Ishikawa (cell line): ENCODE results near the gene ADGRE2.

Source experiments
- EGR1 ChIP-seq: IDR thresholded peaks from 2 replicates; pipeline ENCODE4 v1.6.1; 2012
- EP300 ChIP-seq: IDR thresholded peaks from 2 replicates; pipeline ENCODE4 v1.6.1; 2012; ENCODE audit warnings: borderline replicate concordance
- FOXM1 ChIP-seq: IDR thresholded peaks from 2 replicates; pipeline ENCODE4 v1.6.1; 2012; ENCODE audit warnings: low read depth, borderline replicate concordance
- MAX ChIP-seq: IDR thresholded peaks from 2 replicates; pipeline ENCODE4 v1.6.1; 2012
- RAD21 ChIP-seq: IDR thresholded peaks from 2 replicates; pipeline ENCODE4 v1.6.1; 2012; ENCODE audit warnings: low read depth
- REST ChIP-seq: IDR thresholded peaks from 2 replicates; pipeline ENCODE4 v1.6.1; 2012; ENCODE audit warnings: low read depth, mild to moderate bottlenecking
- TAF1 ChIP-seq: IDR thresholded peaks from 2 replicates; pipeline ENCODE4 v1.6.1; 2012; ENCODE audit warnings: low read depth, mild to moderate bottlenecking
- TCF12 ChIP-seq: IDR thresholded peaks from 2 replicates; pipeline ENCODE4 v1.6.1; 2012; ENCODE audit warnings: low read depth
- TEAD4 ChIP-seq: IDR thresholded peaks from 2 replicates; pipeline ENCODE4 v1.6.1; 2012
- TF ChIP-seq, protein P1 (sequence below): IDR thresholded peaks from 2 replicates; pipeline ENCODE4 v1.6.1; 2012

- no peak for TF ChIP-seq RAD21
- no peak for TF ChIP-seq TCF12
- no peak for TF ChIP-seq MAX
- no peak for TF ChIP-seq REST
- TF ChIP-seq, protein P1, sequence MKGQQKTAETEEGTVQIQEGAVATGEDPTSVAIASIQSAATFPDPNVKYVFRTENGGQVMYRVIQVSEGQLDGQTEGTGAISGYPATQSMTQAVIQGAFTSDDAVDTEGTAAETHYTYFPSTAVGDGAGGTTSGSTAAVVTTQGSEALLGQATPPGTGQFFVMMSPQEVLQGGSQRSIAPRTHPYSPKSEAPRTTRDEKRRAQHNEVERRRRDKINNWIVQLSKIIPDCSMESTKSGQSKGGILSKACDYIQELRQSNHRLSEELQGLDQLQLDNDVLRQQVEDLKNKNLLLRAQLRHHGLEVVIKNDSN, result no peak
- no peak for TF ChIP-seq EP300
- TF ChIP-seq FOXM1, result no peak
- no peak for TF ChIP-seq TAF1
- no peak for TF ChIP-seq TEAD4
- TF ChIP-seq EGR1, result no peak
Measured at GRCh38 chr19:14746886-14747285, 31.5 kb downstream of the ADGRE2 start.
